ENCODE results near the gene CYP24A1.

DNA sequence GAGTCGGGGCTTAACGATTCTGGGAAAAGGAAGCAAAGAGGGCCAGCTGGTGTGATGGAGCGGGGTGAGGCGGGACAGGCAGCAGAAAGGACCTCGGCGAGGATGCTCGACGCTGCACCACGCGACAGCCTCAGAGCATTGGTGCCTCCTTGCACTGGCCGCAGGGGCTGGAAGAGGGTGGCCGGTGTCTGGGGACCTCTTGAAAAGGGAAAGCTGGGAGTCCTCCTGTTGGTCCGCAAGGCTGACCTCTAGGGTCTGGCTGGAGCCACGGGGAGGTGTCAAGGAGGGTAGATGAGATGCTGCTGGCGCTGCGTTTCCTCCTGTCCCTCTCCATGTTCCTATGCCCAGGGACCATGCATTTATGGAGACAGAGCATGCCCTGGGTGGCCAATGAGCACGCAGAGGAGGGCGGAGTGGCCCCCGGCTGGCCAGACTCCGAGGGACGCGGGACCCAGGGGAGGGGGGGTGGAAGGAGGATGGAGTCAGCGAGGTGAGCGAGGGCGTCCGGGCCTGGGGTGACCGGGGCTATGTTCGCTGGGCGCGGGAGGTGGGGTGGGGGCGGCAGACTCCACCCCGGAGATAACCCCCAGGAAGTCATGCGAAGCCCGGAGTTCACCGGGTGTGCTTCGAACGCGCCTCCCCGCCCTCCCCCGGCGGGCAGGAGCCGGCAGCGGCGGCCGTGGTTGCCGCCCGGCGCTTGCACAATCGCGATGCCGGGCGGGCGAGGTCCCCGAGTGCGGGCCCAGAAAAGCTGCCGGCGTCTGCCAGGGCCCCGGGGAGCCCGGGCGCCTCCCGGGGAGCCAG is at the start of gene CYP24A1:
- TF ChIP-seq, protein P1, sequence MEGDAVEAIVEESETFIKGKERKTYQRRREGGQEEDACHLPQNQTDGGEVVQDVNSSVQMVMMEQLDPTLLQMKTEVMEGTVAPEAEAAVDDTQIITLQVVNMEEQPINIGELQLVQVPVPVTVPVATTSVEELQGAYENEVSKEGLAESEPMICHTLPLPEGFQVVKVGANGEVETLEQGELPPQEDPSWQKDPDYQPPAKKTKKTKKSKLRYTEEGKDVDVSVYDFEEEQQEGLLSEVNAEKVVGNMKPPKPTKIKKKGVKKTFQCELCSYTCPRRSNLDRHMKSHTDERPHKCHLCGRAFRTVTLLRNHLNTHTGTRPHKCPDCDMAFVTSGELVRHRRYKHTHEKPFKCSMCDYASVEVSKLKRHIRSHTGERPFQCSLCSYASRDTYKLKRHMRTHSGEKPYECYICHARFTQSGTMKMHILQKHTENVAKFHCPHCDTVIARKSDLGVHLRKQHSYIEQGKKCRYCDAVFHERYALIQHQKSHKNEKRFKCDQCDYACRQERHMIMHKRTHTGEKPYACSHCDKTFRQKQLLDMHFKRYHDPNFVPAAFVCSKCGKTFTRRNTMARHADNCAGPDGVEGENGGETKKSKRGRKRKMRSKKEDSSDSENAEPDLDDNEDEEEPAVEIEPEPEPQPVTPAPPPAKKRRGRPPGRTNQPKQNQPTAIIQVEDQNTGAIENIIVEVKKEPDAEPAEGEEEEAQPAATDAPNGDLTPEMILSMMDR (IDR thresholded peaks at IDR 0.05): no peak
- no peak for TF ChIP-seq NRF1 (IDR thresholded peaks at IDR 0.05; ENCODE audit: low read depth, low read length)
- no peak for TF ChIP-seq YY1 (IDR thresholded peaks at IDR 0.05; ENCODE audit: low read depth)
- TF ChIP-seq, protein P2, sequence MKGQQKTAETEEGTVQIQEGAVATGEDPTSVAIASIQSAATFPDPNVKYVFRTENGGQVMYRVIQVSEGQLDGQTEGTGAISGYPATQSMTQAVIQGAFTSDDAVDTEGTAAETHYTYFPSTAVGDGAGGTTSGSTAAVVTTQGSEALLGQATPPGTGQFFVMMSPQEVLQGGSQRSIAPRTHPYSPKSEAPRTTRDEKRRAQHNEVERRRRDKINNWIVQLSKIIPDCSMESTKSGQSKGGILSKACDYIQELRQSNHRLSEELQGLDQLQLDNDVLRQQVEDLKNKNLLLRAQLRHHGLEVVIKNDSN (IDR thresholded peaks at IDR 0.05; ENCODE audit: borderline replicate concordance, low read depth): no peak
- TF ChIP-seq JUND (IDR thresholded peaks at IDR 0.05): no peak
- TF ChIP-seq POLR2AphosphoS5 (IDR thresholded peaks at IDR 0.05; ENCODE audit: low read depth, low read length): no peak
- TF ChIP-seq TCF12 (IDR thresholded peaks at IDR 0.05): no peak

Measured in SK-N-SH (cell line).